Peyer's patch (tissue), 4 donors: ENCODE measurements around the gene XKR7. TPM values are rescaled to one million over a fixed set of nuclear protein-coding genes. Genes with fewer than 3 reads are reported as not detected.
"Not testable (repeated sequence)": the region's sequence is repeated elsewhere in the genome, so short reads cannot be mapped to it uniquely, and the experiment has no call there.

ENCODE experiments used
- DNase-seq, 3 donors: peaks; one replicate each; pipeline ENCODE4 v3.0.0-alpha.2; 2017 to 2019
- H3K27ac ChIP-seq, 4 donors: fragments of 200-600 bp; sonication (generic); one replicate each; pipeline ENCODE4 v1.5.1; 2016 to 2019
- H3K27me3 ChIP-seq, 2 donors: fragments of 200-600 bp; sonication (generic); one replicate each; pipeline ENCODE4 v1.5.1; 2019
- H3K36me3 ChIP-seq, 3 donors: fragments of 200-600 bp; sonication (generic); one replicate each; pipeline ENCODE4 v1.5.1; 2016 to 2019
- H3K4me1 ChIP-seq, 4 donors: fragments of 200-600 bp; sonication (generic); one replicate each; pipeline ENCODE4 v1.5.1; 2016 to 2019
- H3K4me3 ChIP-seq, 4 donors: fragments of 200-600 bp; sonication (generic); 1 replicate in 3 of 4; 2 replicates in 1 of 4; pipeline ENCODE4 v1.5.1; 2016 to 2019; ENCODE audit warnings: mild to moderate bottlenecking in 1 of 4
- H3K9me3 ChIP-seq, 4 donors: fragments of 200-600 bp; sonication (generic); one replicate each; pipeline ENCODE4 v1.5.1; 2016 to 2019; ENCODE audit warnings: mild to moderate bottlenecking in 1 of 4
- POLR2A ChIP-seq, 2 donors: fragments of 450-650 bp; IDR thresholded peaks; one replicate each; pipeline ENCODE4 v1.5.1; 2017; ENCODE audit warnings: antibody characterized with exemption in 2 of 2, mild to moderate bottlenecking in 2 of 2, moderate library complexity in 2 of 2
- total RNA-seq, 4 donors: library from RNA; depleted of rRNA; stranded (reverse); fragments of >200 nt; gene quantifications; one replicate each; pipeline ENCODE4 v1.1.0, GENCODE V29; 2016
- TF ChIP-seq, protein P1 (sequence below), 6 experiments: fragments of 450-650 bp in 4 of 6; fragments of 200-600 bp in 2 of 6; sonication (generic) in 1 of 6; IDR thresholded peaks; one replicate each; pipeline ENCODE4 v1.5.1; 2017 to 2019; ENCODE audit warnings: antibody characterized with exemption in 6 of 6, mild to moderate bottlenecking in 3 of 6, moderate library complexity in 1 of 6

Gene XKR7, protein sequence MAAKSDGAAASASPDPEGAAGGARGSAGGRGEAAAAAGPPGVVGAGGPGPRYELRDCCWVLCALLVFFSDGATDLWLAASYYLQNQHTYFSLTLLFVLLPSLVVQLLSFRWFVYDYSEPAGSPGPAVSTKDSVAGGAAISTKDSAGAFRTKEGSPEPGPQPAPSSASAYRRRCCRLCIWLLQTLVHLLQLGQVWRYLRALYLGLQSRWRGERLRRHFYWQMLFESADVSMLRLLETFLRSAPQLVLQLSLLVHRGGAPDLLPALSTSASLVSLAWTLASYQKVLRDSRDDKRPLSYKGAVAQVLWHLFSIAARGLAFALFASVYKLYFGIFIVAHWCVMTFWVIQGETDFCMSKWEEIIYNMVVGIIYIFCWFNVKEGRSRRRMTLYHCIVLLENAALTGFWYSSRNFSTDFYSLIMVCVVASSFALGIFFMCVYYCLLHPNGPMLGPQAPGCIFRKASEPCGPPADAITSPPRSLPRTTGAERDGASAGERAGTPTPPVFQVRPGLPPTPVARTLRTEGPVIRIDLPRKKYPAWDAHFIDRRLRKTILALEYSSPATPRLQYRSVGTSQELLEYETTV
- total RNA-seq, result under 1 TPM in 1 of 4 donors, not detected in 3; 0.38 TPM

DNA sequence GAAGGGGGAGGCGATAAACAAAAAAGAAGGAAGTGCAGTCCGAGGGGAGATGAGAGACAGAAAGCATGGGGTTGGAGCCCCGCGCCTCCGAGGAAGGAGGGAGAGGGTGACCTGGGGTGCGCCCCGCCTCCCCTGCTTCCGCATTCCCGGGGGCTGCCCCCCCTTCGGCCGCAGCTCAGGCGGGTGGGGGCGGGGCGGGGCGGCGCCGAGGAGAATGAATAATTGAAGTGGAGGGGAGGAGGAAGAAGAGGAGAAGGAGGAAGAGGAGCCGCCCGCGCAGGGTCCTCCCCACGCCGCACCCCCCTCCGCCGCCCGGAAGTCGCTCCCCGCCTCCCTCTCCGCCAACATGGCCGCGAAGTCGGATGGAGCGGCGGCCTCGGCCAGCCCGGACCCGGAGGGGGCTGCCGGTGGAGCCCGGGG, at the start of gene XKR7:
XKR7 (plus strand) TSS at position 322 of the 420 bp plus-strand sequence; CDS start at position 347, 25 bp downstream.
- H3K4me3 ChIP-seq, result peak within 1 kb of the TSS in 3 of 4 donors; percentile 19 to 29 (median 19)
- TF ChIP-seq, protein P1, sequence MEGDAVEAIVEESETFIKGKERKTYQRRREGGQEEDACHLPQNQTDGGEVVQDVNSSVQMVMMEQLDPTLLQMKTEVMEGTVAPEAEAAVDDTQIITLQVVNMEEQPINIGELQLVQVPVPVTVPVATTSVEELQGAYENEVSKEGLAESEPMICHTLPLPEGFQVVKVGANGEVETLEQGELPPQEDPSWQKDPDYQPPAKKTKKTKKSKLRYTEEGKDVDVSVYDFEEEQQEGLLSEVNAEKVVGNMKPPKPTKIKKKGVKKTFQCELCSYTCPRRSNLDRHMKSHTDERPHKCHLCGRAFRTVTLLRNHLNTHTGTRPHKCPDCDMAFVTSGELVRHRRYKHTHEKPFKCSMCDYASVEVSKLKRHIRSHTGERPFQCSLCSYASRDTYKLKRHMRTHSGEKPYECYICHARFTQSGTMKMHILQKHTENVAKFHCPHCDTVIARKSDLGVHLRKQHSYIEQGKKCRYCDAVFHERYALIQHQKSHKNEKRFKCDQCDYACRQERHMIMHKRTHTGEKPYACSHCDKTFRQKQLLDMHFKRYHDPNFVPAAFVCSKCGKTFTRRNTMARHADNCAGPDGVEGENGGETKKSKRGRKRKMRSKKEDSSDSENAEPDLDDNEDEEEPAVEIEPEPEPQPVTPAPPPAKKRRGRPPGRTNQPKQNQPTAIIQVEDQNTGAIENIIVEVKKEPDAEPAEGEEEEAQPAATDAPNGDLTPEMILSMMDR (IDR thresholded peaks at IDR 0.05), result no peak
- TF ChIP-seq POLR2A (IDR thresholded peaks at IDR 0.05), result no peak
- no peaks in the 10 kb centered on the region for H3K36me3 ChIP-seq
- peaks cover 0 to 4% (median 0%) of the 10 kb centered on the region in 4 donors for H3K4me1 ChIP-seq
- no peak for DNase-seq
- H3K27me3 ChIP-seq, result peaks cover 0 to 5% of the 10 kb centered on the region in 2 donors
- H3K27ac ChIP-seq, result no peak within 1 kb of the TSS
- no peaks in the 10 kb centered on the region for H3K9me3 ChIP-seq

DNA sequence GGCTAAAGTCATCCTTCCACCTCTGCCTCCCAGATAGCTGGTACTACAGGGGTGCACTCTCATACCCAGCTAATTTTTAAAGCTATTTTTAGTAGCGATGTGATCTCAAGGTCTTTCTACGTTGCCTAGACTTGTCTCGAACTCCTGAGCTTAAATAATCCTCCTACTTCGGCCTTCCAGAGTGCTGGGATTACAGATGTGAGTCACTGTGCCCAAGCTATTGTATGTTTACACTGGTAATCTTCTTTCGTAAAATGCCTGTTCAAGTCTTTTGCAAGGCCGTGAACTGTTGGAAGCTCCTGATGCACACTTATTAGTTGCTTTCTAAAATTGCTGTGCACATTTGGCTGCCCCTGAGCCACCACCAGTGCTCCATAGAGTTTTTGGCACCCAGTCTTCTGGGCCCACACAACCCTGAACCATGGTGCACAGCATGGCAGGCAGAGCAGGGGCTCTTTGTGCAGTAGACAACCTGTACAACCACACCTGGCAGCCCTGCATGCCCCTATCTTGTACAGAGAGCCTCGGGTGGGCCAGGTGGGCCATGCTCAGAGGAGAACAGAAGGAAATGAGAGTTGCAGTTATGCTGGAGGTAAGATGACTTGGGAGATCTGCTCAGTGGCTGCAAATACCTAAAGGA, 49.4 kb upstream of the XKR7 start:
- Histone ChIP-seq H3K4me3 (no peak overlapping the region), H3K27ac (no peak overlapping the region), H3K4me1 (no peaks in the 10 kb centered on the region), H3K36me3 (no peaks in the 10 kb centered on the region), H3K9me3 (no peaks in the 10 kb centered on the region), H3K27me3 (no peaks in the 10 kb centered on the region)
- DNase-seq, result no peak
- no peak for TF ChIP-seq POLR2A (IDR thresholded peaks at IDR 0.05)
- TF ChIP-seq, protein P1 (IDR thresholded peaks at IDR 0.05), result no peak

DNA sequence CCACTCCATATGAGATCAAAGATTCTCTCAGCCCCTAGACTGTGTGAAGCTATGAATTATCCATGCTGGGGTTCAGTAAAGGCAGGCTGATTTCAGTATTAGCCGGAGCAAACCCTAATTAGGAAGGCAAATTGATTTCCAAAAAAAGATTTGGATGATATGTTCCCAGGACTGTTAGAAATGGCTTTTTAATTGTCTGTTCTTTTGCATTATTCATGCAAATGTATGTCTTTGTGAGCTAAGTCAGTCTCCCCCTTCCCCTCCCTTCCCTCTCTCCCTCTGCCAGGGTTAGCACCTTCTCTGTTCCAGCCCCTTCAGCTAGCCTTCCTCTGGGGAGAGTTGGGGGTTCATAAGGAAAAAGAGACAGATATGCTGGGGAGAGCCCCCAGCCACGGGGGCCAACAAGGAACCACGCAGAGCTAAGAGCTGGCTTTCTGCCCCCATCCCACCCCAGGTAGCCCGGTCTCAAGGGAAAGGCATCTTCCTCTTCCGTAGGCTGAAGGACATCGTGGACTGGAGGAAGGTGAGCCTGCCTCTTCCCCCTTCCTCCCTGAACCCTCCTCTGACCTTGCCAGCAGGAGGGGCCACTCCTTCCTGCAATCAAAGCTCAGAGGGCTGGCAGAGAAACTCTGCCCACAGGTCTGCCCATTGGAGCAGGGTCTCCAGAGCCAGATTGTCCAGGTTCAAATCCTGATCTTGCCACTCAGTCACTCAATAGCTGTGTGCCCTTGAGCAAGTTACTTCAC, 48.4 kb upstream of the XKR7 start:
- H3K27me3 ChIP-seq, result no peaks in the 10 kb centered on the region
- no peaks in the 10 kb centered on the region for H3K9me3 ChIP-seq
- no peak overlapping the region for H3K27ac ChIP-seq
- no peaks in the 10 kb centered on the region for H3K36me3 ChIP-seq
- no peak overlapping the region for H3K4me3 ChIP-seq
- DNase-seq, result no peak
- no peaks in the 10 kb centered on the region for H3K4me1 ChIP-seq
- TF ChIP-seq, protein P1 (IDR thresholded peaks at IDR 0.05), result no peak
- TF ChIP-seq POLR2A (IDR thresholded peaks at IDR 0.05), result no peak

DNA sequence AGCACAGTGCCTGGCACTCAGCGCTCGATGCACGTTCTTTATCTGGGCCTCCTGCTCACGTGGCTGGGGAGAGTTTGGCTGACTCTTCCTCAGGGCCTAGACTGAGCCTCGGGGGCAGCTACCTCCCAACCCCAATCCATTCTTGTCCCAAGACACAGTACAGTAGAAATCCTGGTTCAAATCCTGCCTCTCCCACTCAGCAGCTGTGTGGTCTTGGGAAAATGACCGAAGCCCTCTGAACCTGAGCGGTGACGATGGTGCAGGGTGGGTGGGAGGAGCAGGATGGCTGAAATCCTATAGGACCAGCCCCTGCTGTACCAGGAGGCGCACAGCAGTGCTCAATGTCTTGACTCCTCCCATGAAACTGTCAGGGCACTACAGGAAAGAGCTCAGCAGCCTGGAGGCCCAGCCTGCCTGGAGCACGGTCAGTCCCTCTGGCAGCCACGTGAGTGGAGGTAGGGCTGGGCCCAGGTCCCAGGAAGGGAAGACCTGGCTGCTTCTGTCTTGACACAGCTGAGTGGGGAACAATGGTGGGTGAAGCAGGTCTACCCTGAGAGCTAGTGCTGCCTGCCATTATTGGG, 47.6 kb upstream of the XKR7 start:
- H3K27ac ChIP-seq, result no peak overlapping the region
- no peak for TF ChIP-seq POLR2A (IDR thresholded peaks at IDR 0.05)
- TF ChIP-seq, protein P1 (IDR thresholded peaks at IDR 0.05), result no peak
- H3K4me3 ChIP-seq, result no peak overlapping the region
- no peaks in the 10 kb centered on the region for H3K36me3 ChIP-seq
- no peaks in the 10 kb centered on the region for H3K4me1 ChIP-seq
- H3K27me3 ChIP-seq, result no peaks in the 10 kb centered on the region
- no peaks in the 10 kb centered on the region for H3K9me3 ChIP-seq
- no peak for DNase-seq

DNA sequence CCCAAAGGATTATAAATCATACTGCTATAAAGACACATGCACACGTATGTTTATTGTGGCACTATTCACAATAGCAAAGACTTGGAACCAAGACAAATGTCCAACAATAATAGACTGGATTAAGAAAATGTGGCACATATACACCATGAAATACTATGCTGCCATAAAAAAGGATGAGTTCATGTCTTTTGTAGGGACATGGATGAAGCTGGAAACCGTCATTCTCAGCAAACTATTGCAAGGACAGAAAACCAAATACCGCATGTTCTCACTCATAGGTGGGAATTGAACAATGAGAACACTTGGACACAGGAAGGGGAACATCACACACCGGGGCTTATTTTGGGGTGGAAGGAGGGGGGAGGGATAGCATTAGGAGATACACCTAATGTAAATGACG, 46.5 kb upstream of the XKR7 start:
- not testable (repeated sequence) for H3K4me1 ChIP-seq, DNase-seq, H3K36me3 ChIP-seq, H3K4me3 ChIP-seq, H3K27ac ChIP-seq, H3K27me3 ChIP-seq, H3K9me3 ChIP-seq
